Tibial artery (tissue), 4 donors: Measurements from ENCODE around the gene ATF6.

ENCODE experiments used
- DNase-seq, 2 donors: peaks; one replicate each; pipeline ENCODE4 v3.0.0-alpha.2; 2019
- H3K27ac ChIP-seq, 2 donors: fragments of 200-600 bp; sonication (generic) in 1 of 2; 1 replicate in 1 of 2; 2 replicates in 1 of 2; pipeline ENCODE4 v1.5.1; 2018 to 2019; ENCODE audit warnings: mild to moderate bottlenecking in 1 of 2
- H3K27me3 ChIP-seq, 2 donors: fragments of 200-600 bp; sonication (generic) in 1 of 2; one replicate each; pipeline versions ENCODE4 v1.5.1 to v1.6.0; 2016 to 2019
- H3K36me3 ChIP-seq, 3 donors: fragments of 200-600 bp; sonication (generic) in 2 of 3; one replicate each; pipeline ENCODE4 v1.5.1; 2016 to 2019; ENCODE audit warnings: mild to moderate bottlenecking in 2 of 3
- H3K4me1 ChIP-seq, 4 donors: fragments of 200-600 bp; sonication (generic) in 2 of 4; 1 replicate in 3 of 4; 2 replicates in 1 of 4; pipeline ENCODE4 v1.5.1; 2016 to 2019
- H3K4me3 ChIP-seq, 2 donors: fragments of 200-600 bp; sonication (generic) in 1 of 2; 1 replicate in 1 of 2; 2 replicates in 1 of 2; pipeline ENCODE4 v1.5.1; 2018 to 2019; ENCODE audit warnings: mild to moderate bottlenecking in 2 of 2
- H3K9me3 ChIP-seq, 3 donors: fragments of 200-600 bp; sonication (generic) in 1 of 3; one replicate each; pipeline ENCODE4 v1.5.1; 2016 to 2019
- intact Hi-C: fragments of 100-400 bp; cut with DNase I; formaldehyde crosslinking; loops from one replicate; pipeline ENCODE4 v1.15.0; 2023; ENCODE audit warnings: low total_unique reads
- TF ChIP-seq, protein P1 (sequence below), 2 experiments: fragments of 200-600 bp in 1 of 2; fragments of 450-650 bp in 1 of 2; IDR thresholded peaks; one replicate each; pipeline ENCODE4 v1.5.1; 2017 to 2019; ENCODE audit warnings: antibody characterized with exemption in 2 of 2, mild to moderate bottlenecking in 1 of 2, moderate library complexity in 1 of 2

Gene ATF6

DNA sequence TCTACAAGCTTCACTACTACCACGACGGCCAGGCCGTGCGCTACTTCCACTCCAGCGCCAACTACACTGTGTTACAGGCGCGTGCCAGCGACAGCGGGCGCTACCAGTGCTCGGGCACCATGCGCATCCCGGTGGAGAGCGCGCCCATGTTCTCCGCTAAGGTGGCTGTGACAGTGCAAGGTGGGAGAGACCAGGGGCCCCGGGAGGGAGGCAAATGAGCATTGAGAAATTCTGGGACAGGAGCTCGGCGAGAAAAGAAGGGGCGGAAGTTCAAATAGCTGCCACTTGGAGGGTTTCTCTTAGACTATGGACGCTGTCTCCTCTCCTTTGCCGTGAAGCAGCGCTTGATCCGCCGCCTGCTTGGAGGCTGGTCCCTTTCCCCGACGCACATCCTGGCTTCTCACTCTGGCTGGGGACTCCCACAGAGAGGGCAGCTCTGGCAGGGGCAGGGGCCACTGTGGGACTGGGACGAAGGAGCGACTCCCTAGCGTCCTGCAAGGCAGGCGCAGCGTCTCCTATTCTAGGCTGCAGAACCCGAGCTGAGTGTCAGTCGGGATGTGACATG, 40.1 kb upstream of the ATF6 start:
- H3K4me1 ChIP-seq, result peaks cover 0 to 22% (median 10%) of the 10 kb centered on the region in 4 donors
- no peaks in the 10 kb centered on the region for H3K36me3 ChIP-seq
- peaks cover 0 to 7% of the 10 kb centered on the region in 2 donors for H3K27me3 ChIP-seq
- H3K9me3 ChIP-seq, result no peaks in the 10 kb centered on the region
- peak overlapping the region; percentile 67 to 79 for H3K27ac ChIP-seq
- intact Hi-C loops, result no loop called here
- peak overlapping the region; percentile 77 to 85 for H3K4me3 ChIP-seq
- DNase-seq, result peak; percentile 31 to 70
- TF ChIP-seq, protein P1, sequence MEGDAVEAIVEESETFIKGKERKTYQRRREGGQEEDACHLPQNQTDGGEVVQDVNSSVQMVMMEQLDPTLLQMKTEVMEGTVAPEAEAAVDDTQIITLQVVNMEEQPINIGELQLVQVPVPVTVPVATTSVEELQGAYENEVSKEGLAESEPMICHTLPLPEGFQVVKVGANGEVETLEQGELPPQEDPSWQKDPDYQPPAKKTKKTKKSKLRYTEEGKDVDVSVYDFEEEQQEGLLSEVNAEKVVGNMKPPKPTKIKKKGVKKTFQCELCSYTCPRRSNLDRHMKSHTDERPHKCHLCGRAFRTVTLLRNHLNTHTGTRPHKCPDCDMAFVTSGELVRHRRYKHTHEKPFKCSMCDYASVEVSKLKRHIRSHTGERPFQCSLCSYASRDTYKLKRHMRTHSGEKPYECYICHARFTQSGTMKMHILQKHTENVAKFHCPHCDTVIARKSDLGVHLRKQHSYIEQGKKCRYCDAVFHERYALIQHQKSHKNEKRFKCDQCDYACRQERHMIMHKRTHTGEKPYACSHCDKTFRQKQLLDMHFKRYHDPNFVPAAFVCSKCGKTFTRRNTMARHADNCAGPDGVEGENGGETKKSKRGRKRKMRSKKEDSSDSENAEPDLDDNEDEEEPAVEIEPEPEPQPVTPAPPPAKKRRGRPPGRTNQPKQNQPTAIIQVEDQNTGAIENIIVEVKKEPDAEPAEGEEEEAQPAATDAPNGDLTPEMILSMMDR (IDR thresholded peaks at IDR 0.05), result peak; percentile 36 to 43

DNA sequence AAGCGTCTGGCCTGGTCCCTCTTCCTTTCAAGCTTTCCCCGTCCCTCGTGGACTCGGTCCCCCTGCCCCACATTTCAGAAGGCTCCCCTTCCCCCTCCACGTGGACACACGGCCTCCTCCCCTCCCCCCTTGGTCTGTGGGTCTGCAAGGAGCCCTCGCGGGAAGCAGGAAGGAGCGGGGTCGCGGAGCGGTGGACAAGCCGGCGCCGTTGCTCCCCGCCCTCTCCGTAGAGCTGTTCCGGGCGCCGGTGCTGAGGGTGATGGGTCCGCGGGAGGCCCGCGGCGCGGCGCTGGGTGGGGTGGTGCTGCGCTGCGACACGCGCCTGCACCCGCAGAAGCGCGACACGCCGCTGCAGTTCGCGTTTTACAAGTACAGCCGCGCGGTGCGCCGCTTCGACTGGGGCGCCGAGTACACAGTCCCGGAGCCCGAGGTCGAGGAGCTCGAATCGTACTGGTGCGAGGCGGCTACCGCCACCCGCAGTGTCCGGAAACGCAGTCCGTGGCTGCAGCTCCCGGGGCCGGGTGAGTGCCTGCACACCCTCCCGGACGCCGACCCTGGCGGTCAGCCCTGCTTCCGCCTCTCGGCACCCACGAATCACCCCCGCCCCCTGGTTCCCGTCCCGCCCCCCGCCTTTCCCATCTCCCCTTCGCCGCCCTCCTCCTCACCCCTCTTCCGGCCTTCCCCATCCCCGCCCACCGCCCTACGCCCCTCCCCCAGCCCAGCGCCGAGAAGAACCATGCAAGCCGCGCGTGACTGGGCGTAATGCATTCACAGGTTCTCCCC, 39.5 kb upstream of the ATF6 start:
- Histone ChIP-seq H3K9me3 (no peaks in the 10 kb centered on the region), H3K36me3 (no peaks in the 10 kb centered on the region), H3K27me3 (peaks cover 0 to 7% of the 10 kb centered on the region in 2 donors), H3K4me3 (peak overlapping the region; percentile 77 to 85), H3K4me1 (peaks cover 0 to 22% (median 10%) of the 10 kb centered on the region in 4 donors), H3K27ac (peak overlapping the region; percentile 67 to 79)
- intact Hi-C loops, result no loop called here
- peak; percentile 89 for DNase-seq
- TF ChIP-seq, protein P1 (IDR thresholded peaks at IDR 0.05), result peak in 1 of 2 experiments; percentile 15

- DNase-seq, result no peak
- H3K4me3 ChIP-seq, result peak overlapping the region; percentile 77 to 85
- H3K27ac ChIP-seq, result peak overlapping the region; percentile 67 to 79
- peaks cover 0 to 3% of the 10 kb centered on the region in 2 donors for H3K27me3 ChIP-seq
- H3K9me3 ChIP-seq, result no peaks in the 10 kb centered on the region
- H3K4me1 ChIP-seq, result peaks cover 0 to 22% (median 10%) of the 10 kb centered on the region in 4 donors
- intact Hi-C loops, result no loop called here
- no peaks in the 10 kb centered on the region for H3K36me3 ChIP-seq
- TF ChIP-seq, protein P1 (IDR thresholded peaks at IDR 0.05), result no peak
Measured at GRCh38 chr1:161727256-161727924, 38.7 kb upstream of the ATF6 start.

DNA sequence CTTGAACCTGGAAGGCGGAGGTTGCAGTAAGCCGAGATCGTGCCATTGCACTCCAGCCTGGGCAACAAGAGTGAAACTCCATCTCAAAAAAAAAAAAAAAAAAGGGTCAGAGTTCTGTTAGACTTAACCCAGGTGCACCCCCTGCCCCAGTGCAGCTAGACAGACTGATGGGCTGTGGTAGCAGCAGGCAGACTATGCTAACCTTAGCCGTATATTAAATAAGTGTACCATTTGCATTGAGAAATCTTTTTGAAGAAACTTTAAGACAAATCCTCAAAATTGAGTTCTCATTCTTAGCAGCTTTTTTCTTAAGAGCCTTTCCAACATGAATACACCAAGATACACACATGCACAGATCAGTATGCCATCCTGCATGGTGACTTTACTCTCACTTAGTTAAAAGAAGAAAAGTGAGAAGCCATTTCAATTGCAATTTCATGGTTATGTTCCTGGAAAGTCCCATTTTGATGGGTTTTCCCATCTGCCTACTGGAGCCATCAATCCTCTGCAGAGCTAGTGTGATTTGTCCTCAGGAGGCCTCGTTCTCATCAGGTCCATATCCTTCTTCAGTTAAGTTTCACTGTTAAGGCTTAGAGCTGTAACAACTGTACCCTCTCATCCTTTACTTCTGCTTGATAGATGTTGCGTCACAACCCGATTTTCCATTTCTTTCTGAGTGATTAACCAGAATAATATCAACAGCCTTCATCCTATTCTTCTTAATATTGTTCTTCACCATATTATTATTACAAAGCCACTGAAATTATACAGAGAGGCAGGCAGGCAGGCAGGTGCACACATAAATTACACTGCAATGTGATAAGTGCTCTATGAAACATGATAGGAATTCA, 37.5 kb upstream of the ATF6 start:
- TF ChIP-seq, protein P1 (IDR thresholded peaks at IDR 0.05), result no peak
- intact Hi-C loops, result no loop called here
- DNase-seq, result no peak
- no peaks in the 10 kb centered on the region for H3K36me3 ChIP-seq
- no peaks in the 10 kb centered on the region for H3K9me3 ChIP-seq
- peaks cover 0 to 22% (median 10%) of the 10 kb centered on the region in 4 donors for H3K4me1 ChIP-seq
- H3K27ac ChIP-seq, result no peak overlapping the region
- peaks cover 0 to 2% of the 10 kb centered on the region in 2 donors for H3K27me3 ChIP-seq
- H3K4me3 ChIP-seq, result no peak overlapping the region

GRCh38 chr1:161730050-161730564, 36.0 kb upstream of the ATF6 start:
- no peaks in the 10 kb centered on the region for H3K9me3 ChIP-seq
- H3K36me3 ChIP-seq, result no peaks in the 10 kb centered on the region
- H3K4me3 ChIP-seq, result no peak overlapping the region
- H3K27me3 ChIP-seq, result no peaks in the 10 kb centered on the region
- no peak overlapping the region for H3K27ac ChIP-seq
- intact Hi-C loops, result no loop called here
- TF ChIP-seq, protein P1 (IDR thresholded peaks at IDR 0.05), result no peak
- DNase-seq, result no peak
- H3K4me1 ChIP-seq, result peaks cover 0 to 22% (median 10%) of the 10 kb centered on the region in 4 donors
